GM19397 (cell line): ENCODE measurements around the gene PHKB.
"Not testable (repeated sequence)": the region's sequence is repeated elsewhere in the genome, so short reads cannot be mapped to it uniquely, and the experiment has no call there.

Source experiments
- ATAC-seq: cut with Tn5 transposase; IDR thresholded peaks from one replicate; pipeline ENCODE4 v1.9.1; 2021; ENCODE audit warnings: mild to moderate bottlenecking, moderate library complexity; ENCODE audit not compliant: unreplicated experiment

Gene PHKB

DNA sequence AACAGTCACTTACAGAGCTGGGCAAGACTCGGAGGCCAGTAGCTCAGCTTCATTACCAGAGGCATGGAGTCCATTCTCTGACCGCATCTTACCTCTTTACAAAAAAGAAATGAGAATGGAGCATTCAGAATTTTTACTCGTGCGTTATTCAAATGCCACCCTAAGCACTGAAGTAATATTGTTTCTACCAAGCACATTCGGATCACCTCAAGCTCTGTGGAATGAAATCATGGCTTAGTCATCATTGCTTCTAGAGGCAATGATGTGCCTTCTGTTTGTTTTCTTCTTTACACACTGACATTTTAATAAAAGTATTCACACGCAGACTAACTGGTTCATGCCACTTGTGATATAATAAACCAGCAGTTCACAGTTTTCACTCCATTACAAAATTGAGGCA lies 206.8 kb downstream of the PHKB start:
- no peak for ATAC-seq

DNA sequence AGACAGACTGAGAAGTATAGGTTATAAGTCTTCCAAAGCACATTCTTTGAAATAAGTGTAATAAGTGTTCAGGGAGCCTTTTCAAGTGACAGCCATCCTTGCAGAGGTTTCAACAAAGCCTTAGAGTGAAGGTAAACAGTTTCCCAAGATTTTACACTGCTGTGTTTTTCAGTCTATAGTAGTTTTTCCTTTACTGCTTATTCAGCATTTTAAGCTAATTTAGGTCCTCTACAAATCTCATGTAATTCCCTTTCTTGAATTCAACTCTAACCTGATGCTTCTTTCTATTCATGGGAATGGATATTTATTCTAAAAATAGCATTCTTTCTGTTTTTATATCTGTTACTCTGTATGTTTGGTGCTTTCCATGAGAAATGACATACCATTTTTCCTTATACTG lies 211.3 kb downstream of the PHKB start:
- ATAC-seq: no peak

DNA sequence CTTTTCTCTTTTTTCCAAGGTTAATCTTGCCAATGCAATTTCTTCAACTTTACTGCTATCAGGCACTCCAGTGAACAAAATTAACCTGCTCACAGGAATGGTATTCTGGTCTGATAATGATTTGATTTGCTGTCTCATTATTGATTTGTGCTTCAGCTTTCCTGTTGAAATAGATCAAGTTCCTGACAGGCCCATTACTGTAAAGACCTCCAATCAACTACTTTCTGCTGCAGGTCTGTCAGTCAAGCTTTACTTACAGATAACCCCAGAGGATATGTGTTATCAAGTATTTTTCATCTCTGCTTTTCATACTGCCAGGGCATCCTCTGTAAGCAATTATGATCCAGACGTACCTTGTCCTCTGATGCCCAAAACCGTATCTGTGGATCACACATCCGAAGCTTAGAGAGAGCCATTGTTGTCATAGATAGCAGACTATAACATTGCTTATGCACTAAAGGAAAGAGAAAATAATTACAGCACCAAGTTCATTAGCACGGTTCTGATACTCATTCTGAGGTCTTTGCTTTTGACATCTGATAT lies 215.6 kb downstream of the PHKB start:
- no peak for ATAC-seq

DNA sequence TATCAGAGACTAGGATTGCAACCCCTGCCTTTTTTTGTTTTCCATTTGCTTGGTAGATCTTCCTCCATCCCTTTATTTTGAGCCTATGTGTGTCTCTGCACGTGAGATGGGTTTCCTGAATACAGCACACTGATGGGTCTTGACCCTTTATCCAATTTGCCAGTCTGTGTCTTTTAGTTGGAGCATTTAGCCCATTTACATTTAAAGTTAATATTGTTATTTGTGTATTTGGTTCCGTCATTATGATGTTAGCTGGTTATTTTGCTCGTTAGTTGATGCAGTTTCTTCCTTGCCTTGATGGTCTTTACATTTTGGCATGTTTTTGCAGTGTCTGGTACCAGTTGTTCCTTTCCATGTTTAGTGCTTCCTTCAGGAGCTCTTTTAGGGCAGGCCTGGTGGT lies 220.4 kb downstream of the PHKB start:
- ATAC-seq: not testable (repeated sequence)

DNA sequence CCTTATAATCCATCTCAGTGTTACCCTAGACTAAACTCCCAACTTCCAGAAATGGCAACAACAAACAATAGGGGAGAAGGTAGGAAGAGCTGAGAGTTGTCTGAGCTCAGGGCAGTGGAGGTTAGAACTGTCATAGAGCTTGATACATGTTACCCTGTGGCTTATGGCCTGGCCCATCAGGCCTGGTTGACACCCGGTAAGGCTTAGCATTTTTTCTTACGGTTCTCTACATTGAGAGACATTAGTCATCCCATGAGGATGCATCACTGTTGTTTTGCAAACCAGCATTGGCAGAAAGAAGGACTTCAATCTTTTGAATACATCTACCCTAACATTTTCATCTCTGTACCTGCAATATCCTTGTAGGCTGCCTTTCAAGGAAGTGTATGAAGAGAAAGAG lies 226.6 kb downstream of the PHKB start:
- no peak for ATAC-seq

DNA sequence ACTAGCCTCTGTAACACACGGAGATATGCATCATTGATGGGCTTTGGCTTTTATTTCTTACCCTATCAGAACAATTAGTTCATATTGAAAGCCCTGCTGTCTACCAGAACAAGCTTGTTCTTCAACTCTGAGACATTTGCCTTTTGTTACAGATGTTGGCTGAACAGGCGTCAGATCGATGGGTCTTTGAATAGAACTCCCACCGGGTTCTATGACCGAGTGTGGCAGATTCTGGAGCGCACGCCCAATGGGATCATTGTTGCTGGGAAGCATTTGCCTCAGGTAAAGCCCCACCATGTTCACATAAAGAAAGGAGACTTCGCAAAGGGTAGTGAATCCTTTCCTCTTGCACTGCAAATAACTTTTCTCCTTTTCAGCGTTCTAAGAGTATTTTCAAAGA lies 232.1 kb downstream of the PHKB start:
- ATAC-seq: no peak

DNA sequence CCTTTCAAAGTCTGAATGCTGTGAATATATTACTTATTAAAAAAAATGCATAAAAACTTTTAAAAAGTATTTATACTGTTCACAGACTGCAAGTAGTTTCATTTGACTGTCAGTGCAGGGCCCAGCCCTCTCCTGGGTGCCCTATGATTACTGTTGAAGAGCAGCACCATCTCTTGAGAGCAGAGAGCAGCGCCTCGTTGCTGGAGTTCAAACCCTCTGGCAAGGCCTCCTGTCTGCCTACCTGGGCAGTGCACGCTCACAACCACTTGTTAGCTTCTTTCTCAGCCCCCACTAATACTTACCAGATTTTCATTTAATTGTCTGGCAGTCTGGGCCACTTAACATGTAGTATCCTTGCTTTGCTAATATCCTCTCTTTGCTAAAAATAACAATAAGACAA lies 233.4 kb downstream of the PHKB start:
- ATAC-seq: no peak

DNA sequence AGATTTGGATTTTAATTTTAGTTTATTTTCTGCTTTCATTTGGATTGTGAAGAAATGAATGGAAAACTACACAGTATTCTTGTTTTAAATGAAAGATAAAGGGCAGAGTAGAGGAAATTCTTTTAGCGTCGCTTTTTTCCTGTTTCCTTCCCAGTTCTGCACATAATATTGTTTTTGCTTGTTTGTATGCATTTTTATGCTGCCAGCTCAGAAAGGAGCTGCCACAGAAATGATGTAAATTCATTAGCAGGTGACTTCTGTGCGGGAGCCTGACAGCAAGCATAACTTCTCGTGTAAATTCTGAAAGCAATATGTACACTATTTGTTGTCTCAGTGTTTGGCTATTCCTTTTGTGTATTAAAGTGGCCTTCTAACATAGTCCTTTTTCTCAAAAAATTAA lies 234.6 kb downstream of the PHKB start:
- no peak for ATAC-seq

DNA sequence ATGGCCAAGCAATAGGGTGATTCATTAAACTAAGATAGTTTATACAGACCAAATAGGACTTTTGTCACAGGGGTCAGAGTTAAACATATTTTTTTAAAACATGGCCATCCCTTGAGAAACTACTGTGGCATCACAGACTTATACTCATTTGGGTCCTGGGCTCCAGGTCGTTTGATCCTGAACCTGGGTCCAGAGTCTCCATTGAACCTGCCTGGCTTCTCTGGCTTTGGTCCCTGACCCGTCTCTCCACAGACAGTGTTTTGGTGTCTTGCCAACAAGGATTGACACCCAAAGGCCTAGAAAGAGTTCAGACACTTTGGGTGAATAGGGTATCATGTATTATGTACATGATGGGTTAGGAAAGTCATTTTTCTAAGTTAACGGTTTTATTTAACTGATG lies 236.7 kb downstream of the PHKB start:
- ATAC-seq: no peak

DNA sequence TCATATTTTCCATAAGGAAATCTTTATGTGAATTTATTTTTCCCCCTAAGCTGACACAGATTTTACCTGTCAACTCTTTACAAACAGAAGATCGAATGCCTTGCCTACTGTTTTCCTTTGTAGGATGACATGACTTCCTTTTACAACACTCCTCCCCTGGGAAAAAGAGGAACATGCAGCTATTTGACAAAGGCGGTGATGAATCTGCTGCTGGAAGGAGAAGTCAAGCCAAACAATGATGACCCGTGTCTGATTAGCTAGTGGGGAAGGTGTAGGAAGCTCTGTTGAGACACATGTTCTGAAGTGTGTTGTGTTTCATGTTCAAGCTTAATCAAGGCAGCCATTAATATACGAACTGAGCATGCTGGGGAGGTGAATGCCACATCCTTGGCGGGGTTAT lies 238.0 kb downstream of the PHKB start:
- no peak for ATAC-seq

DNA sequence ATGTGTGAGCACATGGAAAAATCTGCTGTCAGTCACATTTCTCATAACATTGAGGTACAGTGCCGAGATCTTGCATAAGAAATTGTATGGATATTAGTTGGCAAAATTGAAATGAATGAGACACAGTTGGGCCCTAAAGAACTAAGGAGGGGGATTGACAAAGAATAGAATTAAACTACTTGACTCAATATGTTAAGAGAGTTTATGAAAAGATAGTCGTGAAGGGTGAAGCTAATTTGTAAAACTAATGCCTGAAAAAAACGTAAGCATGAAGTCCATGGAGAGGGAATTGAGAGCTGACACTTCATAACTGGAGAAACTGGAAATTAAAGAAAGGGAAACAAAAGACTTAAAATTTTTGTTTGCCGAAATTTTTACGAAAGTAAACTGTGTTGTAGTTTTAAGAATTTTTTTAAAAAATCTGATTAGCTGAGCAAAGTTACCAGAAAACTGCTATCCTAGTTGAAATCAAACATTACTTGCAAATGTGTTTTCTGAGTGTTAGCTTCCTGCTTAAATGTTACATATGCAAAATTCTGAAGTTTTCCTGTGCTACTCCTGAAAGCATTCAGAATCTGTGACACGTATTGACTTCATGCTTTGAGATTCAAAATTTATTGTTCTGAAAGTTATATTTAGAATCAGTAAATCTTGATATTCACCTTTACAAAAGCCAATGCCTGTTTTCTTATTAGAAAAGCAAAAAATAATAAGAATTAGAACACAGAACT lies 239.9 kb downstream of the PHKB start:
- ATAC-seq: no peak

DNA sequence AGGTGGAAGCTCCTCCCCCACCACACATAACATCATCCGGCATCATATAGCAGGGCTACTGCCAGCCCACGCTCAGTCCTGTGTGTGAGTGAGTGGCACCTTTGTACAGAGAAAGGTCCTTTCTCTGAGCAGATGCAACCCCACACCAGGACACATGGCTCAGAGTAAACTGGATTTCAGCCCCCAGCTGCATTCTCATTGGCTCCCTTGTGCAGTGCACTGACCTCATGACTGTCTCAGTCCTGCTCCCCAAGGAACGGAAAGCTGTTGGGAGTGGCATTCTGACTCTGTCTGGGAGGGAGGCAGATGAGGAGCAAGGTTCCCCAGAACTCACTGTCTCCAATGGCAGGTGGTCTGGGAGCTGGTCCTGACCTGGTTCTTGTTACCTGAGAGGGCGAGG lies 244.1 kb downstream of the PHKB start:
- ATAC-seq: no peak

DNA sequence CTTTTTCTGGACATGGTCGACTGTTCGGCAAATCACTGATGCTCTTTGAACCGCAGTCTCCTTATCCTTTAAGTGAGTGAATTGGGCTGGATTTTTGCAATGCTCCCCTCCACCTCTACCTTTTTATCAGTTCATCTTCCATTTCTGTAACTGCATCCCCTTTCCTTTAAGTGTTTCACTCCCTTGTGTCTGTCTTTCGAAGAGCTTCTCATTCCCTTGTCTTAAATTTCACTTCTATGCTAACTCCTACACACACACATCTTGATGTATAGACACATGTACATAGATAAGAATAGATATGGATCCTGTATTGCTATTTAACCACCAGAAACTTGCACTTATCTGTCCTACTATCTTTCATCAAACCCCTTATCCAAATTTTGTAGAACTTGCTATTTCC lies 250.7 kb downstream of the PHKB start:
- no peak for ATAC-seq

DNA sequence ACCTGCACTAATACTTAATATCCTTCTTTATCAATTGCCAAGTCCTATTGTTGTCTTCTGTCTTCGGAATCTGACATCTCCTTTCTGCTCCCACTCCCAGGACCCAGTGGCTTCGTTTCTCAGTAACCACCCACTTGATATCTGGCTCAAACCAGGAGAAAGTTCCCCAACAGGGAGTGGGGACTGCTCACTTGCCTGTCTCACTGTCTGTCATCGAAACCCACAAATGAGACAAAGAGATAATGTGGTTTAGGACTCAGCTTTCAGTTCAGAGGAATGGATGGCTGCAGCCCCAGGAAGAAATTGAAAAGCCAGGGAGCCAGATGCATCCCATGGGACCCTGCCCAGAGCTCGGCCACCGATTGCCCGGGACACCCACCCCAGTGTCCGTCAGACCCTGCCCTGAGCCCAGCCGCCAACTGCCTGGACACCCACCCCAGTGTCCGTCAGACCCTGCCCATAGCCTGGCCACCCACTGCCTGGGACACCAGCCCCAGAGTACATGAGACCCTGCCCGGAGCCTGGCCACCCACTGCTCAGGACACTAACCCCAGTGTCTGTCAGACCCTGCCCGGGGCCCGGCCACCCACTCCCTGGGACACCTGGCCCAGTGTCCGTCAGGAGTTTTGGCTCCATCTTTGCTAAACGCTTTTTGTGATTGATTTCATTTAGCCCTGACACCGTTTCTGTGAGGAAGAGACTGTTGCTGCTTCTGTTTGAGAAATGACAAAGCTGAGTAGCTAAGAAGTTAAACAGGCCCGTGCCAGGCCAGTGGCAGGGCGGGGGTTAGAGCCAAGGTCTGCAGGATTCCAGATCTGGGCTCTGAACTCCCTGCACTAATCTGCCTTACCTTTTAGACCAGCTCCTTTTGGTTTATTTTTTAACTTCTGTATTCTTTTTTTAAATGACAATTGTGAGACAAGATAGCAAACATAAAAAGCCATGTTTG lies 251.4 kb downstream of the PHKB start:
- ATAC-seq: no peak

DNA sequence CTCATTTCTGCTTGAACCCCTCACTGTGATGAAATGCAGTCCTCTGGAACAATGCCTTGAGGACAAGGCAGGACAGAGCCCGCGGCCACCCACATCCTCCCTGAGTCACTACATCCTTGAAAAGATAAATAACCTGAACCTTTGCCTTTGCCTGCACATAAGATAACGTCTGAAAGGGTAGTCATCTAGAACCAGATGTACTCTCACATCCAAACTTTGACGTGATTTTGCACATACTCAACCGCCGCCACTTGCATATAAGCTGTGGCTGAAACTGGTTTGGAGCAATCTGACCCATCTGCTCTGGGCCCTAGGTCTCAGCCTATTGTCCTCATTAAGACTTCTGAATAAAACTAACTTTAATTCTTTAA lies 252.1 kb downstream of the PHKB start:
- no peak for ATAC-seq

DNA sequence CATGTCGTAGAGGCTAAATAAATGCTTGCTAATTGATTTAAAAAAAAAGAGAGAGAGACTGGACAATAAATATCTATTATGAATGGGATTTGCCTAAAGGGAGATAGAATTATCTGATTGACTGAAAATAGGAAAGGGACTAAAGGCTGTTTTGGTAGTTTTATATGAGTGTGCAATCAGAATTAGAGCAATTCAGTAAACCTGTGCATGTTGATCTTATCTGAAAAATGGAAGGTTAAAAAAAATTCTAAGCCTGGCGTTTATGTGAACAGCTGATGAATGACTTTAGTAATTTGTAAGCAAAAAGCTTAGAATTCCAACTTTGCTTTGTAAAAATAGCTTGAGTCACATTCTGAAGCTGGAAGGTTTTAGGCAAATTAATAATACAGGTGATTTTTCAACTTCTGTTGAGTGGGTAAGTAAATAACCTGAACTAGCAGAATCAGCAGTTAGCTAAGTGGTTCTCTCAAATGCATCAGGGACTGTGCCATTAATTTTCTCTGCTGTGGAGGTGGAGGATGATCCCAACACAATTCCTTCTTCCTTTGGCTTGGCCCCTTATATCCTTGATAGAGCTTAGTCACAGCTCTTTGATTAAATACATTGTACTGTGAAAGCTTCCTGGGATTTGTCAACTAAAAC lies 254.4 kb downstream of the PHKB start:
- no peak for ATAC-seq

DNA sequence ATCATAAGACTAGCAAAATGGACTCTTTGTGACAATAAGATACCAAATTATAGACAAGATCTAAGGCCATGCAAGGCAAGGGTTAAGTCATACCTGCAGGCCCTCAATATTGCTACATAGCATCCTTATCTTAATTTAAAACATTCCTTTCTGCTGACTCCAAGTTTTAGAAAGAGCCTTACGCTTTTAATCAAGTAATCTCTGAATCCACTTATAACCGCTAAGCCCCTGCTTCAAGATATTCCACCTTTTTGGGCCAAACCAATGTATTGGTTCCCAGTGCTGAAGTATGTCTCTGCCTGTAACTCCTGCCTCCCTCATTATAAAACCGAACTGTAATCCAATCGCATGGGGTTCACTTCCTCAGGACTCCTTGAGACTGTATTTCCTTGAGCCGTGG lies 255.4 kb downstream of the PHKB start:
- ATAC-seq: no peak

DNA sequence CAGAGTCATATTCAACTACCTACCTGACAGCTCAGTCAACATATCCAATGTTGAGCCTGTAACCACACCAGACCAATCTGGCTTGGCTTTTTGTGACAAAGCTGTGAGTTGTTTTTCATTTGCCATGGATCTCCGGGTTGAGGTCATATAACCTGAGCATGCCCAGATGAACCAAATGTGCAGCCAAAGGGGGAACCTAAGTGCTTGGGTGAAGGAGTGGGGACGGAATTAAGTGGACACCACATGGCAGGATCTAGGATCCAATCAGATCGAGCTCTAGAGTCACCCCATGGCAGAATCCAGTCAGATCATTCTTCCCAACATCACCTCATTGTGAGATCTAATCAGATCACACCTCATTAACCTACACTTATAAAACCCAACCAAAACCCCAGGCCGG lies 258.6 kb downstream of the PHKB start:
- no peak for ATAC-seq

DNA sequence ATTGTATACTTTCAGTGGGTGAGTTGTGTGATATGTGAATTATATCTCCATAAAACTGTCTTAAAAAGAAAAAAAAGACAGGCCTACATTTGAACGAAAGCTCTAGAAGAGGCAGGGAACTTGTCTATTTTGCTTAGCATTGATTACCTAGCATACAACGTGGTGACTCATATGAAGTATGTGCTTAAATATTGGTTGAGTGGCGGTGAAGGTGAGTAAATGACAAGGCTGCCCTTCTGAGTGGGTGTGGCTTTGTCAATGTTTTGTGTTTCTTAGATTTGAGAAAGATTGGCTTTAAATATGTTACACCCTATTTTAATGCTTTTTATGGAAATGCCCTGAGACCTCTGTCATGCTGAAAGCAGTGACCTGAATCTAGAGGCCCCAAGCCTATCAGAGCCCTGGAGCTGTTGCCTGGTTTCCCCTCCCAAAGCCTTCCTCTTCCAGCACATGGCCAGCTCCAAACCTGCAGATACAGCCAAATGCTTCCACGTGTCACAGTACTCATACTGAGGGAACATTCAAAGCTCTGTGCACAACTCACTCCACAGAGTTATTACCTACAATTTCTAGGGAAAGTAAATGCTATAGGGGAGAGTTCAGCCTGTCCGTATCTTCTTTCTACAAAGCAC lies 260.0 kb downstream of the PHKB start:
- ATAC-seq: no peak

DNA sequence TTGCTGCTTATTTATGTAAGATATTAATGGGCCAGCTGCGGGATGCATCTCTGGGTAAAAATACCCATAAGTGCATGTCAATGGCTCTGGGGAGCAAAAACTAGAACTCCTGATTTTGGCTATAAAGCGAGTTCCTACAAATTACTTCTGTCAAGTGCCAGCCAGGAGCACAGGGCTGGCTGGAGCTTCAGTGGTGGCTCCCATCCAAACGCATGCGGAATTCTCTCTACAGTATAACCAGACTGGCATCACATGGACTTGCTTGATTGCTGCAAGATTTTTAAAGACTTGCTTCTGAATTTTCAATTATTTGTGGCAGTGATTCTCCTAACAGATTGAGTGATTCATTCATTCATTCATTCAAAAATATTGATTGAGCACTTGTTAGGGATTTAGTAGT lies 260.9 kb downstream of the PHKB start:
- ATAC-seq: no peak

DNA sequence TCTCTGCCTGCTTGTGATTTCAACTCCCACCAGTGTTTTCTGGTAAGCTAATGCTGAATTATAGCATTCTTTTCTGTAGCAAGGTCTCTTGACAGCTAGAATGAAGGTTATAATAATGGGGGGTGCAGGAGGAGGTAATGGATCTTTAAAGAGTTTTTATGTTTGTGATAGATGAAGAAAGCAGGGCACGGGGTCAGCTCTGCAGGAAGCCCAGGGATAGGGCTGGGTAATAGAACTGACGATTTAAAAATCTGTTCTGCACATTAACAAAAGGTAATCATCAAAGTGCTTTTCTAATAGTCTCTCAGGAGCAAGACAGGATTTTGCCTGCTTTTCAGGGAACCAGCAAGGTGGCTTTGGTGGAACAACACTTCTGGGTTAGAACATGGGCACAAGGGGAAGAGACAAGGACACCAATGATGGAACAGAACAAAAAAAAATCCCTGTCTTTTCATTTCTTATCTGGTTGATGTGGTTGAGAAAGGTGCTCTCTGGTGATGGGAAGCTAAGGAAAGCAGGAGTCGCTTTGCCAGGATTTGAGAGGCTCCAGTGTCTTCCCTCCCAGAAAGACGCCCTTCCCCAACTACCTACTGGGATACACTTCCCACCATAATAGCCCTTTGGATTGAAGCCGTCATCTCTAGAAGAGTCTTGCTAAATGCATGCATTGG lies 263.1 kb downstream of the PHKB start:
- ATAC-seq: no peak
